Gastrocnemius medialis (tissue), 4 donors: Measurements from ENCODE around the gene ZNF362. TPM values are rescaled to one million over a fixed set of nuclear protein-coding genes. Genes with fewer than 3 reads are reported as not detected.

ENCODE experiments used
- ATAC-seq, 2 donors: fragments of 150-250 bp; one replicate each; pipeline ENCODE4 v1.9.1; 2016
- DNase-seq, 2 donors: peaks; one replicate each; pipeline ENCODE4 v3.0.0-alpha.2; 2019
- H3K27ac ChIP-seq, 4 donors: fragments of 200-600 bp; sonication (generic); 1 replicate in 1 of 4; 2 replicates in 3 of 4; pipeline ENCODE4 v1.5.1; 2016 to 2018; ENCODE audit warnings: mild to moderate bottlenecking in 2 of 4, moderate library complexity in 1 of 4
- H3K27me3 ChIP-seq, 3 donors: fragments of 200-600 bp; sonication (generic) in 2 of 3; 1 replicate in 1 of 3; 2 replicates in 2 of 3; pipeline versions ENCODE4 v1.5.1 to v1.6.0; 2016 to 2019; ENCODE audit warnings: mild to moderate bottlenecking in 1 of 3, moderate library complexity in 1 of 3
- H3K36me3 ChIP-seq, 2 donors: fragments of 200-600 bp; sonication (generic) in 1 of 2; one replicate each; pipeline ENCODE4 v1.5.1; 2017 to 2018
- H3K4me1 ChIP-seq, 2 donors: fragments of 200-600 bp; sonication (generic) in 1 of 2; one replicate each; pipeline ENCODE4 v1.5.1; 2016 to 2017; ENCODE audit warnings: mild to moderate bottlenecking in 2 of 2
- H3K4me3 ChIP-seq, 4 donors: fragments of 200-600 bp; sonication (generic) in 3 of 4; 1 replicate in 1 of 4; 2 replicates in 3 of 4; pipeline ENCODE4 v1.5.1; 2016 to 2019; ENCODE audit warnings: mild to moderate bottlenecking in 2 of 4
- H3K9me3 ChIP-seq, 3 donors: fragments of 200-600 bp; sonication (generic) in 2 of 3; 1 replicate in 1 of 3; 2 replicates in 2 of 3; pipeline ENCODE4 v1.5.1; 2016 to 2019
- POLR2A ChIP-seq, 2 donors: fragments of 450-650 bp; IDR thresholded peaks; one replicate each; pipeline ENCODE4 v1.6.1; 2017; ENCODE audit warnings: antibody characterized with exemption in 2 of 2, mild to moderate bottlenecking in 2 of 2, moderate library complexity in 2 of 2
- in situ Hi-C, 4 donors: fragments of 200-750 bp; cut with MboI; loops; one replicate each; pipeline versions ENCODE4 v1.15.0 to v1.8.0; 2017; ENCODE audit warnings: low sequenced_read_pairs in 4 of 4
- intact Hi-C: fragments of 100-400 bp; cut with DNase I; formaldehyde crosslinking; loops from one replicate; pipeline ENCODE4 v1.15.1; 2023; ENCODE audit warnings: low total_unique reads
- total RNA-seq, 4 donors: library from RNA; depleted of rRNA; stranded (reverse); fragments of >200 nt; gene quantifications; one replicate each; pipeline versions ENCODE4 v1.1.0 to v1.2.3, GENCODE V29; 2016
- TF ChIP-seq, protein P1 (sequence below), 5 experiments: fragments of 450-650 bp in 3 of 5; fragments of 200-600 bp in 2 of 5; sonication (generic) in 2 of 5; IDR thresholded peaks in 4 of 5; conservative IDR thresholded peaks in 1 of 5; 1 replicate in 4 of 5; 2 replicates in 1 of 5; pipeline ENCODE4 v1.5.1; 2016 to 2019; ENCODE audit warnings: antibody characterized with exemption in 5 of 5, mild to moderate bottlenecking in 3 of 5, moderate library complexity in 3 of 5

ZNF362 gene
- total RNA-seq, 4 donors from 2014 or later = 6.4 to 19.2 (median 17.7) TPM

DNA sequence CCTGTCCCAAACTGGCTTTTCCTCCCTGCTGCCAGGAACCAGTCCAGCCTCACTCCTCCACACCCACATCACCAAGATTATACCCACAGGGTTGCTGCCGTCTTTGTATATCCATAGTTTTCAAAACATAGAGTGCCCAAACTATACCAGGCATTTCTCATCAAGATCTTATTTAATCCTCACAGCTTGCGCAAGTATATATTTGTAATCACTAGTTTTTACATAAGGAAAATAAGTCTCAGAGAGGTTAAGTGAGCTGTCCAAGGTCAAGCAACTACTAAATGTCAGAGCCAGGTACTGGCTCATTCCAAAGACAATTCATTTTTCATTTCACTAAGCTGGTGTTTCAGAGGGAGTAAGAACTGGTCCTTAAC is 34.9 kb upstream of the ZNF362 start:
- H3K4me3 ChIP-seq = no peak overlapping the region
- DNase-seq = no peak
- no peaks in the 10 kb centered on the region for H3K27me3 ChIP-seq
- in situ Hi-C loops (no loop called here), intact Hi-C loops (no loop called here)
- no peaks in the 10 kb centered on the region for H3K4me1 ChIP-seq
- H3K27ac ChIP-seq = no peak overlapping the region
- H3K9me3 ChIP-seq = no peaks in the 10 kb centered on the region
- ATAC-seq = no peak
- no peaks in the 10 kb centered on the region for H3K36me3 ChIP-seq
- TF ChIP-seq POLR2A (IDR thresholded peaks at IDR 0.05) = no peak
- TF ChIP-seq, protein P1, sequence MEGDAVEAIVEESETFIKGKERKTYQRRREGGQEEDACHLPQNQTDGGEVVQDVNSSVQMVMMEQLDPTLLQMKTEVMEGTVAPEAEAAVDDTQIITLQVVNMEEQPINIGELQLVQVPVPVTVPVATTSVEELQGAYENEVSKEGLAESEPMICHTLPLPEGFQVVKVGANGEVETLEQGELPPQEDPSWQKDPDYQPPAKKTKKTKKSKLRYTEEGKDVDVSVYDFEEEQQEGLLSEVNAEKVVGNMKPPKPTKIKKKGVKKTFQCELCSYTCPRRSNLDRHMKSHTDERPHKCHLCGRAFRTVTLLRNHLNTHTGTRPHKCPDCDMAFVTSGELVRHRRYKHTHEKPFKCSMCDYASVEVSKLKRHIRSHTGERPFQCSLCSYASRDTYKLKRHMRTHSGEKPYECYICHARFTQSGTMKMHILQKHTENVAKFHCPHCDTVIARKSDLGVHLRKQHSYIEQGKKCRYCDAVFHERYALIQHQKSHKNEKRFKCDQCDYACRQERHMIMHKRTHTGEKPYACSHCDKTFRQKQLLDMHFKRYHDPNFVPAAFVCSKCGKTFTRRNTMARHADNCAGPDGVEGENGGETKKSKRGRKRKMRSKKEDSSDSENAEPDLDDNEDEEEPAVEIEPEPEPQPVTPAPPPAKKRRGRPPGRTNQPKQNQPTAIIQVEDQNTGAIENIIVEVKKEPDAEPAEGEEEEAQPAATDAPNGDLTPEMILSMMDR (IDR thresholded peaks at IDR 0.05 in 4 of 5, conservative IDR thresholded peaks at IDR 0.05 in 1 of 5) = no peak

DNA sequence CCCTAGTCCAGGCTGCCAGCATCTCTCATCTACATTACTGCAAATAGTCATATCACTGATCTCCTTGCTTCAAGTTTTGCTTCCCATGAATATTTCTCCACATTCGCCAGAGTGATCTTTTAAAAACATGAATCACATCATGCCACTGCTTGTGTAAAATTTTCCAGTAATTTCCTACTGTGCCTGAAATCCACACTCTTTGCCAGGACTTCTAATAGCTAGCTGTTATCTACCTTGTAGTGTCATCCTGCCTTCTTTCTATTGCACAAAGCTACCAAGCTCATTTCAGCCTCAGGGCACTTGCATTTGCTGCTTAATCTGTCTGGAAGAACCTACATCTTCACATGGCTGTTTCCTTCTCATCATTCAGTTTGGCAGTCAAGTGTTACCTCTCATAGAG is 33.9 kb upstream of the ZNF362 start:
- H3K27me3 ChIP-seq = no peaks in the 10 kb centered on the region
- H3K27ac ChIP-seq = no peak overlapping the region
- H3K36me3 ChIP-seq = no peaks in the 10 kb centered on the region
- no peak overlapping the region for H3K4me3 ChIP-seq
- ATAC-seq (no peak), DNase-seq (no peak)
- in situ Hi-C loops (no loop called here), intact Hi-C loops (no loop called here)
- TF ChIP-seq, protein P1 (IDR thresholded peaks at IDR 0.05 in 4 of 5, conservative IDR thresholded peaks at IDR 0.05 in 1 of 5) = no peak
- TF ChIP-seq POLR2A (IDR thresholded peaks at IDR 0.05) = no peak
- H3K4me1 ChIP-seq = no peaks in the 10 kb centered on the region
- H3K9me3 ChIP-seq = no peaks in the 10 kb centered on the region

DNA sequence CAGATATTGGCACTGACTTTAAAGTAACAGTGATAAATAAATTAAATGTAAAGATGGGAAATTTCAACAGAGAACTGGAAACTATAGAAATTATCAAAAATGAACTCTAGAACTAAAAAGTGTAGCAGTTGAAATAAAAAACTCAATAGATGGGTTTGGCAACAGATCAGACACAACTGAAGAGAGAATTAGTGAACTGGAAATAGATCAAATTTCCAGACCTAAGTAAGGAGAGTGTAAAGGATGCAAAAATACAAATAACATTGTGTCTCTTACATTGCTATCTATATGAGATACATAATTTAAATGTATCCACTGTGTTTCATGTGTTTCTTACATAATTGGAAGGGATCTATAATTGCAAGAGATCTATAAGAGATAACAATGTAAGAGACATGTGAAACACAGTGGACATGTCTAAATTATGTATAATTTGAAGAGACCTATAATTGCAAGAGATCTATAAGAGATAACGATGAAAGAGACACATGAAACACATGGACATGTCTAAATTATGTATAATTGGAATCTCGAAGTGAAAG is 32.1 kb upstream of the ZNF362 start:
- no peaks in the 10 kb centered on the region for H3K9me3 ChIP-seq
- H3K4me3 ChIP-seq = no peak overlapping the region
- no peak for ATAC-seq
- H3K27me3 ChIP-seq = no peaks in the 10 kb centered on the region
- H3K27ac ChIP-seq = no peak overlapping the region
- intact Hi-C loops = no loop called here
- H3K4me1 ChIP-seq = peaks cover 0 to 6% of the 10 kb centered on the region in 2 donors
- no peak for DNase-seq
- in situ Hi-C loops = no loop called here
- no peak for TF ChIP-seq POLR2A (IDR thresholded peaks at IDR 0.05)
- TF ChIP-seq, protein P1 (IDR thresholded peaks at IDR 0.05 in 4 of 5, conservative IDR thresholded peaks at IDR 0.05 in 1 of 5) = no peak
- no peaks in the 10 kb centered on the region for H3K36me3 ChIP-seq

DNA sequence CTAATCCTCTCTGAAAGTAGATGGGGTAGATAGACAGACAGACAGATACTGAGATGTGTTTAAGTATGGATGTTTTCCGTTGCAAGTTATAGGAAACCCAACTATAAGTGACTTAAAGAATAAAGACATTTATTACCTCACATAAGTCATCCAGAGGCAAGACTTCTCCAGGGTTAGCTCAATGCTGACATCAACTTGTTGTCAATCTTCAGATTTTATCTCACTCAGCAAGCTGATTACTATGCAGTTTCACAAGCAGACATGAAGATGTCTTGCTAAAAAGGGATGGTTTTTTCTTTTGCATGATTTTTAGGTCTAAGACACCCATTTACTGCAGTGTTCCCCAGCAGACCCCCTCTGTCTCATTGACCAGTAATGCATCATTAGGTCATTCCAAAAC is 30.7 kb upstream of the ZNF362 start:
- no peaks in the 10 kb centered on the region for H3K36me3 ChIP-seq
- peaks cover 0 to 6% of the 10 kb centered on the region in 2 donors for H3K4me1 ChIP-seq
- DNase-seq (no peak), ATAC-seq (no peak)
- intact Hi-C loops (no loop called here), in situ Hi-C loops (no loop called here)
- TF ChIP-seq, protein P1 (IDR thresholded peaks at IDR 0.05 in 4 of 5, conservative IDR thresholded peaks at IDR 0.05 in 1 of 5) = no peak
- TF ChIP-seq POLR2A (IDR thresholded peaks at IDR 0.05) = no peak
- H3K27ac ChIP-seq = no peak overlapping the region
- H3K27me3 ChIP-seq = no peaks in the 10 kb centered on the region
- no peaks in the 10 kb centered on the region for H3K9me3 ChIP-seq
- H3K4me3 ChIP-seq = no peak overlapping the region

DNA sequence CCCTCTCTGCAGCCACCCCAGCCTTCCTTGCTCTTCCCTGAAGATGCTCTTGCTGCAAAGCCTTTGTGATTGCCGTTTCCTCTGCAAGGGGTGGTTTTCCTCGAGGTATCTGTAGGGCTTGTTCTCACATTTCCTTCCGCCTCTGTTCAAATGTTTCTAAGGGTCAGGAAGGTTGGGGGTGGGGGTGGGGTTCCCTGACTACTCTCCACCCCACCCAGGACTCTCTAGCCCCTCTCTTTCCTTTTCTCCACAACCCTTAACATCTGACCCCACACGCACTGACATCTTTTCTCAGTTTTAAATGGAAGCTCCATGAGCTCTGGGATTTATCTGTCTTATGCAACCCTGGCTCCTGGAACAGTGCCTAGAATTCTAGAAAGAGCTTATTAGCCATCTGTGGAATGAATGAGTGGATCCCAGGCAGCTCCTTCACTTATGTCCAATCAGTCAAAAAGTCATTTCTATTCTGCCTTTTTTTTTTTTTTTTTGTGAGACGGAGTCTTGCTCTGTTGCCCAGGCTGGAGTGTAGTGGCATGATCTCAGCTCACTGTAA is 27.3 kb upstream of the ZNF362 start:
- TF ChIP-seq, protein P1 (IDR thresholded peaks at IDR 0.05 in 4 of 5, conservative IDR thresholded peaks at IDR 0.05 in 1 of 5) = no peak
- no peak for TF ChIP-seq POLR2A (IDR thresholded peaks at IDR 0.05)
- Histone ChIP-seq H3K4me3 (no peak overlapping the region), H3K9me3 (no peaks in the 10 kb centered on the region), H3K4me1 (peaks cover 0 to 6% of the 10 kb centered on the region in 2 donors), H3K36me3 (no peaks in the 10 kb centered on the region), H3K27ac (no peak overlapping the region), H3K27me3 (no peaks in the 10 kb centered on the region)
- in situ Hi-C loops = no loop called here
- intact Hi-C loops = no loop called here
- DNase-seq (peak; percentile 16 to 19), ATAC-seq (peak in 1 of 2 donors; percentile 61)
